Purkinje cell (primary cell): Measurements from ENCODE around the gene VPS41. TPM values are rescaled to one million over a fixed set of nuclear protein-coding genes. Genes with fewer than 3 reads are reported as not detected.

ENCODE experiments used
- polyA plus RNA-seq: library from polyadenylated mRNA; unstranded; fragments of >200 nt; fragmentation: Nextera tagmentation; gene quantifications from 2 replicates; pipeline ENCODE4 v1.2.1, GENCODE V29; 2014

Gene VPS41
- polyA plus RNA-seq = 278 and 336 TPM in 2 replicates

GRCh38 chr7:38908759-38909335 lies at the start of gene VPS41:
TSS of gene VPS41 (minus strand) at chr7:38909191. CDS start at chr7:38909174, 17 bp downstream.

Other genes starting within 250 kb of the VPS41 start
- gene POU6F2, start 68.7 kb upstream of the VPS41 start, polyA plus RNA-seq = 4.6 TPM in 1 of 2 replicates, not detected in the other